Measurements from ENCODE around the gene AOC2. TPM values are rescaled to one million over a fixed set of nuclear protein-coding genes. Genes with fewer than 3 reads are reported as not detected.
A peak's percentile ranks its signal among the peaks of the same experiment; 100 is the strongest.

AOC2 gene
- total and polyA plus RNA-seq, 2 of the 13 experiments (the other 11 are each of a cell fraction or from before 2014, with no cell fraction given): 1.2 to 3.3 TPM

GRCh38 chr17:42878123-42878880 is 33.9 kb downstream of the AOC2 start (continued):
- 0 out of 2 replicates have a peak, but pooled peaks have one; percentile 30 for TF ChIP-seq FOXA3 (CRISPR knock-in tag; IDR thresholded peaks at IDR 0.05)
- no peak for TF ChIP-seq HNF1A (IDR thresholded peaks at IDR 0.05; ENCODE audit: low read depth)
- TF ChIP-seq HNF1A (CRISPR knock-in tag; IDR thresholded peaks at IDR 0.05; ENCODE audit: borderline replicate concordance): peak; percentile 23; the same call in 1 of the 2 replicates
- no peak for TF ChIP-seq IKZF4 (CRISPR knock-in tag; IDR thresholded peaks at IDR 0.05; ENCODE audit: borderline replicate concordance, low read depth, not compliant biosample characterization)
- 0 out of 2 replicates have a peak, but pooled peaks have one; percentile 67 for TF ChIP-seq ZNF513 (CRISPR knock-in tag; conservative IDR thresholded peaks at IDR 0.05)
- TF ChIP-seq CSRNP2 (CRISPR knock-in tag; conservative IDR thresholded peaks at IDR 0.05; ENCODE audit: low read depth): no peak
- TF ChIP-seq ETV6 (CRISPR knock-in tag; conservative IDR thresholded peaks at IDR 0.05): no peak; the same call in 1 of the 2 replicates
- no peak for TF ChIP-seq ZBTB20 (CRISPR knock-in tag; IDR thresholded peaks at IDR 0.05; ENCODE audit: borderline replicate concordance, low read depth)
- TF ChIP-seq, protein P1, sequence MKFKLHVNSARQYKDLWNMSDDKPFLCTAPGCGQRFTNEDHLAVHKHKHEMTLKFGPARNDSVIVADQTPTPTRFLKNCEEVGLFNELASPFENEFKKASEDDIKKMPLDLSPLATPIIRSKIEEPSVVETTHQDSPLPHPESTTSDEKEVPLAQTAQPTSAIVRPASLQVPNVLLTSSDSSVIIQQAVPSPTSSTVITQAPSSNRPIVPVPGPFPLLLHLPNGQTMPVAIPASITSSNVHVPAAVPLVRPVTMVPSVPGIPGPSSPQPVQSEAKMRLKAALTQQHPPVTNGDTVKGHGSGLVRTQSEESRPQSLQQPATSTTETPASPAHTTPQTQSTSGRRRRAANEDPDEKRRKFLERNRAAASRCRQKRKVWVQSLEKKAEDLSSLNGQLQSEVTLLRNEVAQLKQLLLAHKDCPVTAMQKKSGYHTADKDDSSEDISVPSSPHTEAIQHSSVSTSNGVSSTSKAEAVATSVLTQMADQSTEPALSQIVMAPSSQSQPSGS (CRISPR knock-in tag; IDR thresholded peaks at IDR 0.05): no peak
- TF ChIP-seq ZNF232 (CRISPR knock-in tag; IDR thresholded peaks at IDR 0.05; ENCODE audit: borderline replicate concordance): peak; percentile 64; the same call in 1 of the 2 replicates
- TF ChIP-seq ZNF383 (CRISPR knock-in tag; IDR thresholded peaks at IDR 0.05; ENCODE audit: borderline replicate concordance): no peak
- TF ChIP-seq FOXO1 (CRISPR knock-in tag; IDR thresholded peaks at IDR 0.05): peak; percentile 45; the same call in 1 of the 2 replicates
- no peak for TF ChIP-seq TOPORS (CRISPR knock-in tag; IDR thresholded peaks at IDR 0.05)
- TF ChIP-seq, protein P2, sequence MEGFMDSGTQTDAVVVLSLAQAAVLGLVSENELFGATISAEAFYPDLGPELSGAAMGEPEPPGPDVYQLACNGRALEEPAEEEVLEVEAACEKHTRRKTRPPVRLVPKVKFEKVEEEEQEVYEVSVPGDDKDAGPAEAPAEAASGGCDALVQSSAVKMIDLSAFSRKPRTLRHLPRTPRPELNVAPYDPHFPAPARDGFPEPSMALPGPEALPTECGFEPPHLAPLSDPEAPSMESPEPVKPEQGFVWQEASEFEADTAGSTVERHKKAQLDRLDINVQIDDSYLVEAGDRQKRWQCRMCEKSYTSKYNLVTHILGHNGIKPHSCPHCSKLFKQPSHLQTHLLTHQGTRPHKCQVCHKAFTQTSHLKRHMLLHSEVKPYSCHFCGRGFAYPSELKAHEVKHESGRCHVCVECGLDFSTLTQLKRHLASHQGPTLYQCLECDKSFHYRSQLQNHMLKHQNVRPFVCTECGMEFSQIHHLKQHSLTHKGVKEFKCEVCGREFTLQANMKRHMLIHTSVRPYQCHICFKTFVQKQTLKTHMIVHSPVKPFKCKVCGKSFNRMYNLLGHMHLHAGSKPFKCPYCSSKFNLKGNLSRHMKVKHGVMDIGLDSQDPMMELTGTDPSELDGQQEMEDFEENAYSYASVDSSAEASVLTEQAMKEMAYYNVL (CRISPR knock-in tag; IDR thresholded peaks at IDR 0.05; ENCODE audit: borderline replicate concordance): peak; percentile 38; the same call in 1 of the 2 replicates
- 0 out of 2 replicates have a peak, but pooled peaks have one; percentile 46 for TF ChIP-seq NR0B2 (CRISPR knock-in tag; IDR thresholded peaks at IDR 0.05)
- 0 out of 2 replicates have a peak, but pooled peaks have one; percentile 35 for TF ChIP-seq SMAD1 (CRISPR knock-in tag; IDR thresholded peaks at IDR 0.05; ENCODE audit: borderline replicate concordance, low read depth)

Measured in HepG2 (cell line).